Measurements from ENCODE around the gene DGKI. TPM values are rescaled to one million over a fixed set of nuclear protein-coding genes. Genes with fewer than 3 reads are reported as not detected.

DGKI gene
- total RNA-seq, 1 experiment from 2014 or later, result 0.55 TPM

GRCh38 chr7:137404660-137405317 is 442.0 kb downstream of the DGKI start:
- Histone ChIP-seq H3K27ac (ENCODE audit: insufficient read length, low read depth, low read length) (no peak overlapping the region), H4K8ac (replicated peaks; ENCODE audit: insufficient read length, low read depth, low read length) (no peak overlapping the region), H2BK20ac (ENCODE audit: low read depth, low read length, poor library complexity, severe bottlenecking) (no peak overlapping the region), H3K9ac (ENCODE audit: extremely low read depth, insufficient read length, low read length) (no peak overlapping the region), H2BK120ac (ENCODE audit: low read depth, low read length, poor library complexity, severe bottlenecking) (no peak overlapping the region), H3K4ac (ENCODE audit: low read depth, low read length) (no peak overlapping the region), H3K4me1 (ENCODE audit: insufficient read depth, low read length) (peaks cover 5% of the 10 kb centered on the region), H3K23me2 (ENCODE audit: insufficient read length, low read depth, low read length, poor library complexity, severe bottlenecking) (peaks cover 6% of the 10 kb centered on the region), H2BK15ac (ENCODE audit: low read depth, low read length) (no peak overlapping the region), H2BK5ac (ENCODE audit: insufficient read length, low read length) (no peak overlapping the region), H2AK5ac (ENCODE audit: insufficient read length, low read length) (no peak overlapping the region), H3K23ac (ENCODE audit: insufficient read length, low read depth, low read length) (no peak overlapping the region), H3K79me2 (ENCODE audit: insufficient read depth, low read length) (no peaks in the 10 kb centered on the region), H3K79me1 (ENCODE audit: insufficient read depth, low read depth, low read length, poor library complexity, severe bottlenecking) (no peaks in the 10 kb centered on the region), H3K4me2 (ENCODE audit: insufficient read depth, insufficient read length, low read length) (no peak overlapping the region), H4K5ac (ENCODE audit: insufficient read length, low read depth, low read length) (no peak overlapping the region), H4K20me1 (ENCODE audit: control insufficient read depth, insufficient read depth, insufficient read length) (no peaks in the 10 kb centered on the region), H3T11ph (ENCODE audit: low read length) (no peak overlapping the region), H2BK12ac (ENCODE audit: insufficient read length, low read depth, low read length) (no peak overlapping the region), H3K14ac (ENCODE audit: insufficient read depth, low read length) (no peak overlapping the region), H2AFZ (ENCODE audit: low read length) (no peak overlapping the region), H3K18ac (ENCODE audit: insufficient read length, low read depth, low read length) (no peak overlapping the region), H3K9me3 (ENCODE audit: control insufficient read depth, low read depth, low read length) (no peaks in the 10 kb centered on the region), H3K27me3 (ENCODE audit: insufficient read depth, low read length) (no peaks in the 10 kb centered on the region), H3K56ac (ENCODE audit: insufficient read length, low read depth, low read length) (no peak overlapping the region), H4K91ac (ENCODE audit: insufficient read length, low read depth, low read length) (no peak overlapping the region)
- Mint-ChIP-seq H3K9me3 (no peaks in the 10 kb centered on the region), H3K27me3 (ENCODE audit: low read depth) (no peaks in the 10 kb centered on the region), H3K4me3 (no peak overlapping the region), H3K36me3 (ENCODE audit: insufficient read depth in 1 of 3, low read depth in 3 of 3) (no peaks in the 10 kb centered on the region), H3K4me1 (peaks cover 10 to 14% of the 10 kb centered on the region in 2 experiments), H3K27ac (peak overlapping the region in 1 of 3 experiments; percentile 82; a peak in 1 of 7 replicates)
- no peak for DNase-seq
- WGBS (ENCODE audit: extremely low coverage, insufficient read length, low lambda C conversion rate), result no CpG with 5 or more reads among the region's 5 CpGs
- no peak for TF ChIP-seq CTCF (conservative IDR thresholded peaks at IDR 0.05)
